ENCODE measurements around the gene FNDC10.
"Not testable (repeated sequence)": the region's sequence is repeated elsewhere in the genome, so short reads cannot be mapped to it uniquely, and the experiment has no call there.

- not testable (repeated sequence) for TF ChIP-seq MEF2D (tag; conservative IDR thresholded peaks at IDR 0.05; ENCODE audit: low read depth); NELFE (IDR thresholded peaks at IDR 0.05; ENCODE audit: insufficient read depth, insufficient read length); POLR2AphosphoS5 (IDR thresholded peaks at IDR 0.05; ENCODE audit: control insufficient read depth, insufficient read depth, low read depth, low read length); MXD1 (CRISPR knock-in tag; IDR thresholded peaks at IDR 0.05; ENCODE audit: borderline replicate concordance, poor library complexity, severe bottlenecking); RAD21 (CRISPR knock-in tag; conservative IDR thresholded peaks at IDR 0.05 in 1 of 2, IDR thresholded peaks at IDR 0.05 in 1 of 2); CEBPG (CRISPR knock-in tag; IDR thresholded peaks at IDR 0.05); CEBPG (tag; conservative IDR thresholded peaks at IDR 0.05 in 1 of 2, IDR thresholded peaks at IDR 0.05 in 1 of 2); MLLT1 (IDR thresholded peaks at IDR 0.05); TBL1XR1 (IDR thresholded peaks at IDR 0.05; ENCODE audit: low read length in 2 of 2); CLOCK (CRISPR knock-in tag; IDR thresholded peaks at IDR 0.05; ENCODE audit: borderline replicate concordance); CBFA2T2 (conservative IDR thresholded peaks at IDR 0.05)
- TF ChIP-seq, protein P1, sequence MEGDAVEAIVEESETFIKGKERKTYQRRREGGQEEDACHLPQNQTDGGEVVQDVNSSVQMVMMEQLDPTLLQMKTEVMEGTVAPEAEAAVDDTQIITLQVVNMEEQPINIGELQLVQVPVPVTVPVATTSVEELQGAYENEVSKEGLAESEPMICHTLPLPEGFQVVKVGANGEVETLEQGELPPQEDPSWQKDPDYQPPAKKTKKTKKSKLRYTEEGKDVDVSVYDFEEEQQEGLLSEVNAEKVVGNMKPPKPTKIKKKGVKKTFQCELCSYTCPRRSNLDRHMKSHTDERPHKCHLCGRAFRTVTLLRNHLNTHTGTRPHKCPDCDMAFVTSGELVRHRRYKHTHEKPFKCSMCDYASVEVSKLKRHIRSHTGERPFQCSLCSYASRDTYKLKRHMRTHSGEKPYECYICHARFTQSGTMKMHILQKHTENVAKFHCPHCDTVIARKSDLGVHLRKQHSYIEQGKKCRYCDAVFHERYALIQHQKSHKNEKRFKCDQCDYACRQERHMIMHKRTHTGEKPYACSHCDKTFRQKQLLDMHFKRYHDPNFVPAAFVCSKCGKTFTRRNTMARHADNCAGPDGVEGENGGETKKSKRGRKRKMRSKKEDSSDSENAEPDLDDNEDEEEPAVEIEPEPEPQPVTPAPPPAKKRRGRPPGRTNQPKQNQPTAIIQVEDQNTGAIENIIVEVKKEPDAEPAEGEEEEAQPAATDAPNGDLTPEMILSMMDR (IDR thresholded peaks at IDR 0.05 in 2 of 3, conservative IDR thresholded peaks at IDR 0.05 in 1 of 3; ENCODE audit: insufficient read depth in 2 of 3, low read depth in 1 of 3, low read length in 3 of 3) = not testable (repeated sequence)
- TF ChIP-seq, protein P2, sequence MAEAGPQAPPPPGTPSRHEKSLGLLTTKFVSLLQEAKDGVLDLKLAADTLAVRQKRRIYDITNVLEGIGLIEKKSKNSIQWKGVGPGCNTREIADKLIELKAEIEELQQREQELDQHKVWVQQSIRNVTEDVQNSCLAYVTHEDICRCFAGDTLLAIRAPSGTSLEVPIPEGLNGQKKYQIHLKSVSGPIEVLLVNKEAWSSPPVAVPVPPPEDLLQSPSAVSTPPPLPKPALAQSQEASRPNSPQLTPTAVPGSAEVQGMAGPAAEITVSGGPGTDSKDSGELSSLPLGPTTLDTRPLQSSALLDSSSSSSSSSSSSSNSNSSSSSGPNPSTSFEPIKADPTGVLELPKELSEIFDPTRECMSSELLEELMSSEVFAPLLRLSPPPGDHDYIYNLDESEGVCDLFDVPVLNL (CRISPR knock-in tag; IDR thresholded peaks at IDR 0.05; ENCODE audit: low read depth) = not testable (repeated sequence)
Measured at GRCh38 chr1:1633409-1633808, 33.5 kb upstream of the FNDC10 start.

Measured in K562 (cell line).